HCT116 (cell line): ENCODE data around the gene GTF3C5.

Experiments
- EZH2 ChIP-seq: fragments of 200-600 bp; sonication (generic); IDR thresholded peaks from 2 replicates; pipeline ENCODE4 v1.6.1; 2017; ENCODE audit warnings: antibody characterized with exemption, mixed run types
- EZH2phosphoT487 ChIP-seq: fragments of 200-600 bp; IDR thresholded peaks from 2 replicates; pipeline ENCODE4 v1.6.1; 2018; ENCODE audit warnings: antibody characterized with exemption, borderline replicate concordance
- JUND ChIP-seq: IDR thresholded peaks from 2 replicates; pipeline ENCODE4 v1.6.1; 2012
- POLR2A ChIP-seq: IDR thresholded peaks from 2 replicates; pipeline ENCODE4 v1.7.0; 2011; ENCODE audit warnings: borderline replicate concordance; ENCODE audit not compliant: insufficient read depth, insufficient read length; ENCODE audit errors: extremely low read depth
- POLR2AphosphoS5 ChIP-seq: IDR thresholded peaks from 2 replicates; pipeline ENCODE4 v1.6.1; 2011; ENCODE audit warnings: mild to moderate bottlenecking, low read depth, low read length, moderate library complexity
- SIN3A ChIP-seq: IDR thresholded peaks from 2 replicates; pipeline ENCODE4 v1.6.1; 2012; ENCODE audit warnings: low read depth
- SRF ChIP-seq: IDR thresholded peaks from 2 replicates; pipeline ENCODE4 v1.6.1; 2012; ENCODE audit warnings: low read depth
- TF ChIP-seq, protein P1 (sequence below), 3 experiments: fragments of 200-600 bp in 1 of 3; sonication (generic) in 1 of 3; IDR thresholded peaks in 2 of 3; conservative IDR thresholded peaks in 1 of 3; 2 replicates each; pipeline ENCODE4 v1.5.1; 2012 to 2017; ENCODE audit warnings: low read depth in 2 of 3, low read length in 2 of 3, antibody characterized with exemption in 1 of 3, borderline replicate concordance in 1 of 3, control low read depth in 1 of 3, mild to moderate bottlenecking in 1 of 3, mixed read lengths in 1 of 3, mixed run types in 1 of 3, moderate library complexity in 1 of 3; ENCODE audit not compliant: insufficient read depth in 1 of 3
- TF ChIP-seq, protein P2 (sequence below): IDR thresholded peaks from 2 replicates; pipeline ENCODE4 v1.6.1; 2011; ENCODE audit warnings: mild to moderate bottlenecking, low read length, moderate library complexity; ENCODE audit not compliant: insufficient replicate concordance; ENCODE audit errors: extremely low read depth

GRCh38 chr9:133063159-133063499, 32.3 kb downstream of the GTF3C5 start:
- TF ChIP-seq POLR2AphosphoS5, result no peak
- TF ChIP-seq EZH2, result no peak
- TF ChIP-seq, protein P1, sequence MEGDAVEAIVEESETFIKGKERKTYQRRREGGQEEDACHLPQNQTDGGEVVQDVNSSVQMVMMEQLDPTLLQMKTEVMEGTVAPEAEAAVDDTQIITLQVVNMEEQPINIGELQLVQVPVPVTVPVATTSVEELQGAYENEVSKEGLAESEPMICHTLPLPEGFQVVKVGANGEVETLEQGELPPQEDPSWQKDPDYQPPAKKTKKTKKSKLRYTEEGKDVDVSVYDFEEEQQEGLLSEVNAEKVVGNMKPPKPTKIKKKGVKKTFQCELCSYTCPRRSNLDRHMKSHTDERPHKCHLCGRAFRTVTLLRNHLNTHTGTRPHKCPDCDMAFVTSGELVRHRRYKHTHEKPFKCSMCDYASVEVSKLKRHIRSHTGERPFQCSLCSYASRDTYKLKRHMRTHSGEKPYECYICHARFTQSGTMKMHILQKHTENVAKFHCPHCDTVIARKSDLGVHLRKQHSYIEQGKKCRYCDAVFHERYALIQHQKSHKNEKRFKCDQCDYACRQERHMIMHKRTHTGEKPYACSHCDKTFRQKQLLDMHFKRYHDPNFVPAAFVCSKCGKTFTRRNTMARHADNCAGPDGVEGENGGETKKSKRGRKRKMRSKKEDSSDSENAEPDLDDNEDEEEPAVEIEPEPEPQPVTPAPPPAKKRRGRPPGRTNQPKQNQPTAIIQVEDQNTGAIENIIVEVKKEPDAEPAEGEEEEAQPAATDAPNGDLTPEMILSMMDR (IDR thresholded peaks at IDR 0.05 in 2 of 3, conservative IDR thresholded peaks at IDR 0.05 in 1 of 3; ENCODE audit: borderline replicate concordance in 1 of 3, insufficient read depth in 1 of 3, low read depth in 2 of 3, low read length in 2 of 3), result no peak
- no peak for TF ChIP-seq JUND
- no peak for TF ChIP-seq SRF
- TF ChIP-seq, protein P2, sequence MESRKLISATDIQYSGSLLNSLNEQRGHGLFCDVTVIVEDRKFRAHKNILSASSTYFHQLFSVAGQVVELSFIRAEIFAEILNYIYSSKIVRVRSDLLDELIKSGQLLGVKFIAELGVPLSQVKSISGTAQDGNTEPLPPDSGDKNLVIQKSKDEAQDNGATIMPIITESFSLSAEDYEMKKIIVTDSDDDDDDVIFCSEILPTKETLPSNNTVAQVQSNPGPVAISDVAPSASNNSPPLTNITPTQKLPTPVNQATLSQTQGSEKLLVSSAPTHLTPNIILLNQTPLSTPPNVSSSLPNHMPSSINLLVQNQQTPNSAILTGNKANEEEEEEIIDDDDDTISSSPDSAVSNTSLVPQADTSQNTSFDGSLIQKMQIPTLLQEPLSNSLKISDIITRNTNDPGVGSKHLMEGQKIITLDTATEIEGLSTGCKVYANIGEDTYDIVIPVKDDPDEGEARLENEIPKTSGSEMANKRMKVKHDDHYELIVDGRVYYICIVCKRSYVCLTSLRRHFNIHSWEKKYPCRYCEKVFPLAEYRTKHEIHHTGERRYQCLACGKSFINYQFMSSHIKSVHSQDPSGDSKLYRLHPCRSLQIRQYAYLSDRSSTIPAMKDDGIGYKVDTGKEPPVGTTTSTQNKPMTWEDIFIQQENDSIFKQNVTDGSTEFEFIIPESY, result no peak
- no peak for TF ChIP-seq POLR2A
- TF ChIP-seq EZH2phosphoT487, result no peak
- TF ChIP-seq SIN3A, result no peak
